Osteoblast (primary cell): Measurements from ENCODE around the gene NUP205. TPM values are rescaled to one million over a fixed set of nuclear protein-coding genes. Genes with fewer than 3 reads are reported as not detected.
A peak's percentile ranks its signal among the peaks of the same experiment; 100 is the strongest.

ENCODE experiments used
- DNase-seq: peaks from one replicate; pipeline ENCODE4 v3.0.0; 2011; ENCODE audit warnings: low spot score, mixed read lengths; ENCODE audit not compliant: insufficient read length; ENCODE audit errors: missing footprints
- H2AFZ ChIP-seq: 2 replicates; pipeline ENCODE4 v1.6.0; 2011; ENCODE audit warnings: mild to moderate bottlenecking, low read length
- H3K27ac ChIP-seq: 2 replicates; pipeline ENCODE4 v1.5.1; 2011; ENCODE audit warnings: mild to moderate bottlenecking, low read depth, low read length, moderate library complexity
- H3K27me3 ChIP-seq: 2 replicates; pipeline ENCODE4 v1.6.0; 2012; ENCODE audit warnings: mild to moderate bottlenecking, control low read depth, inconsistent platforms, low read length, moderate library complexity; ENCODE audit not compliant: insufficient read depth
- H3K36me3 ChIP-seq: 2 replicates; pipeline ENCODE4 v1.5.1; 2011; ENCODE audit warnings: mild to moderate bottlenecking, low read length, control low read depth, moderate library complexity; ENCODE audit not compliant: insufficient read depth
- H3K4me1 ChIP-seq: 2 replicates; pipeline ENCODE4 v1.5.1; 2011; ENCODE audit warnings: mild to moderate bottlenecking, low read length, control low read depth, moderate library complexity; ENCODE audit not compliant: insufficient read depth
- H3K4me2 ChIP-seq: 2 replicates; pipeline ENCODE4 v1.6.0; 2011; ENCODE audit warnings: mild to moderate bottlenecking, low read length; ENCODE audit not compliant: insufficient read depth
- H3K4me3 ChIP-seq: fragments of 200-600 bp; sonication (generic); 3 replicates; pipeline ENCODE4 v1.5.1; 2012; ENCODE audit warnings: mild to moderate bottlenecking, low read length, inconsistent platforms; ENCODE audit not compliant: insufficient read depth
- H3K79me2 ChIP-seq: 2 replicates; pipeline ENCODE4 v1.6.0; 2012; ENCODE audit warnings: mild to moderate bottlenecking, low read length, control low read depth, inconsistent platforms; ENCODE audit not compliant: insufficient read depth
- H3K9me3 ChIP-seq: 2 replicates; pipeline ENCODE4 v1.5.1; 2011; ENCODE audit warnings: low read depth, low read length, control low read depth
- H4K20me1 ChIP-seq: 2 replicates; pipeline ENCODE4 v1.6.0; 2012; ENCODE audit warnings: mild to moderate bottlenecking, low read length, control low read depth; ENCODE audit not compliant: insufficient read depth
- total RNA-seq: library from RNA; depleted of rRNA; stranded (reverse); fragments of >200 nt; gene quantifications from 2 replicates; pipeline ENCODE4 v1.2.3, GENCODE V29; 2012
- TF ChIP-seq, protein P1 (sequence below): IDR thresholded peaks from 2 replicates; pipeline ENCODE4 v1.5.1; 2011; ENCODE audit warnings: mild to moderate bottlenecking, low read depth, low read length, moderate library complexity; ENCODE audit errors: extremely low read depth

NUP205 gene
- total RNA-seq, 1 donor: 33.7 TPM

DNA sequence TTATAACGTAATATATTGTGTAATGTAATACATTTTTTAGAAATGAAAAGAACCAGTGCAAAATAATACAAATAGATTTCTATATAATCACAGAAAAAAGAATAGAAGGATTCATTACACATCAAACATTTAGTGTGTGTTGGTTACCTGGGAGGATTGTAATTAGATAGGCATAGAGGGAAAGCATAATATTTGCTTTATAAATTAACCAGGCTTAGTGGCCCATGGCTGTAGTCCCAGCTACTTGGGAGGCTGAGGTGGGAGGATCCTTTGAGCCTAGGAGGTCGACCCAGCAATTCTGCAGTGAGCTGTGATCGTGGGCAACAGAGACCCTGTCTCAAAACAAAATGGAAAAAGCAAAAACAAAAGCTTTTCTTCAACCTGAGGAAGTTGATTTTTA, 42.9 kb upstream of the NUP205 start:
- Histone ChIP-seq H2AFZ (no peak overlapping the region), H3K27me3 (no peaks in the 10 kb centered on the region), H3K9me3 (no peaks in the 10 kb centered on the region), H3K4me1 (peaks cover 6% of the 10 kb centered on the region), H3K79me2 (peaks cover under 1% of the 10 kb centered on the region), H3K4me2 (no peak overlapping the region), H3K36me3 (no peaks in the 10 kb centered on the region), H3K27ac (no peak overlapping the region), H3K4me3 (no peak overlapping the region), H4K20me1 (no peaks in the 10 kb centered on the region)
- TF ChIP-seq, protein P1, sequence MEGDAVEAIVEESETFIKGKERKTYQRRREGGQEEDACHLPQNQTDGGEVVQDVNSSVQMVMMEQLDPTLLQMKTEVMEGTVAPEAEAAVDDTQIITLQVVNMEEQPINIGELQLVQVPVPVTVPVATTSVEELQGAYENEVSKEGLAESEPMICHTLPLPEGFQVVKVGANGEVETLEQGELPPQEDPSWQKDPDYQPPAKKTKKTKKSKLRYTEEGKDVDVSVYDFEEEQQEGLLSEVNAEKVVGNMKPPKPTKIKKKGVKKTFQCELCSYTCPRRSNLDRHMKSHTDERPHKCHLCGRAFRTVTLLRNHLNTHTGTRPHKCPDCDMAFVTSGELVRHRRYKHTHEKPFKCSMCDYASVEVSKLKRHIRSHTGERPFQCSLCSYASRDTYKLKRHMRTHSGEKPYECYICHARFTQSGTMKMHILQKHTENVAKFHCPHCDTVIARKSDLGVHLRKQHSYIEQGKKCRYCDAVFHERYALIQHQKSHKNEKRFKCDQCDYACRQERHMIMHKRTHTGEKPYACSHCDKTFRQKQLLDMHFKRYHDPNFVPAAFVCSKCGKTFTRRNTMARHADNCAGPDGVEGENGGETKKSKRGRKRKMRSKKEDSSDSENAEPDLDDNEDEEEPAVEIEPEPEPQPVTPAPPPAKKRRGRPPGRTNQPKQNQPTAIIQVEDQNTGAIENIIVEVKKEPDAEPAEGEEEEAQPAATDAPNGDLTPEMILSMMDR: no peak
- no peak for DNase-seq

DNA sequence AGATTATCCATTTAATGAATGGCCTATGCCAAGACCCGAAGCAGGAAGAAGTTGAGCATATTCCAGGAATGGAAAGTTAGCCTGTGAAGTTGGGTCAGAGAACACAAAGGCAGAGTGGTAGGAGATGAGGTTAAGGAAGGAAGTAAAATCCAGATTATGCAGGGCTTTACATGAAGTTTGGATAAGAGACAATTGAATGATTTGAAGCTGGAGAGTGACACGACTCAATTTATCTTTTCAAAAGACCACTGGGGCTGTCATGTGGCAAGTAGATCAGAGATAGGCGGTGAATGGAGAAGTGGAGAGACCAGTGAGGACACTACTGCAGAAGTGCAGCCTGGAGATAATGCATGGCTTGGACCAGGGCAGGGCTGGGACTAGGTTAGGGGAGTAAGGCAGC, 40.7 kb upstream of the NUP205 start:
- Histone ChIP-seq H4K20me1 (no peaks in the 10 kb centered on the region), H3K27me3 (no peaks in the 10 kb centered on the region), H3K27ac (no peak overlapping the region), H3K79me2 (no peaks in the 10 kb centered on the region), H3K36me3 (no peaks in the 10 kb centered on the region), H3K4me2 (no peak overlapping the region), H2AFZ (no peak overlapping the region), H3K4me3 (no peak overlapping the region), H3K4me1 (no peaks in the 10 kb centered on the region), H3K9me3 (no peaks in the 10 kb centered on the region)
- DNase-seq: no peak
- TF ChIP-seq, protein P1: no peak

DNA sequence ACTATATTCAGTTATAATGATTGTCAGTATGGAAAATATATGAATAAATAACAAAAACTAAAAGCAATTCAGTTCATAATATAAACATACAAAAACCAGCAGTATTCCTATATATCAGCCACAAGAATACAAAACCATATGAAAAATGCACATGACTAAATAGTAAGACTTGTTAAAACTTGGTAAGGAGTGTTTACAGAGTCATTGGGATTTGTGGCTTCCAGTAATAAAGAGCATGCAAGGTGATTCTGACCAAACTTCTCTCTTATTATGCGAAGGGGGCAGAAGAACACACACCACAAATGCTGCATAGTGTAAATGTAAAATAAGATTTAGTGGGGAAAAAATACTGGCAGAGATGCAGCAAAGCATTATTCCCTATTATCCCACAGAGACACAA, 39.0 kb upstream of the NUP205 start:
- Histone ChIP-seq H3K27me3 (no peaks in the 10 kb centered on the region), H2AFZ (no peak overlapping the region), H3K4me1 (no peaks in the 10 kb centered on the region), H3K27ac (no peak overlapping the region), H3K4me3 (no peak overlapping the region), H3K4me2 (no peak overlapping the region), H3K9me3 (no peaks in the 10 kb centered on the region), H4K20me1 (no peaks in the 10 kb centered on the region), H3K79me2 (no peaks in the 10 kb centered on the region), H3K36me3 (no peaks in the 10 kb centered on the region)
- TF ChIP-seq, protein P1: no peak
- peak; percentile 10 for DNase-seq

DNA sequence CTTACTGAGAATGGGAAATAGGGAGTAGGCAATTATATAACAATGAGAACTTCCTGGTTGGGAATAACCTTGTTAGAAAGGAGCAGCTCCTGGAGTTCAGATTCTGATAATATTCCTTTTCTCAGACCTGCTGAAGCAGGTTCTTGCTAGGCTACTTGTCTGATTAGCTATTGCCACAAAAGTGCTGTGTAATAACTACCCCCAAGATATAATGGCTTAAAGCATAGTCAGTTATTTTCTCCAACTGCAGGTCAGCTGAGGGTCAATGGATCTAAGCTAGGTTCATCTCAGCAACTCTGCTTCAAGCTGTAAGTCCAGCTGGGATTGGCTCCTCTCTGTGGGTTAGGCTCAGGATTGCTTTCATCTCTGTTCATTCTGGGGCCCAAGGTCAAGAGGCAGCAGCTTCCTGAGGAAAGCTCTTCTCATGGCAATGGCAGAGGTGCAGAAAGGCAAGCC, 38.5 kb upstream of the NUP205 start:
- Histone ChIP-seq H2AFZ (no peak overlapping the region), H4K20me1 (no peaks in the 10 kb centered on the region), H3K27me3 (no peaks in the 10 kb centered on the region), H3K36me3 (no peaks in the 10 kb centered on the region), H3K4me1 (no peaks in the 10 kb centered on the region), H3K9me3 (no peaks in the 10 kb centered on the region), H3K4me3 (no peak overlapping the region), H3K4me2 (no peak overlapping the region), H3K79me2 (no peaks in the 10 kb centered on the region), H3K27ac (no peak overlapping the region)
- no peak for DNase-seq
- TF ChIP-seq, protein P1: no peak
